ENCODE data around the gene UGT1A5.

DNA sequence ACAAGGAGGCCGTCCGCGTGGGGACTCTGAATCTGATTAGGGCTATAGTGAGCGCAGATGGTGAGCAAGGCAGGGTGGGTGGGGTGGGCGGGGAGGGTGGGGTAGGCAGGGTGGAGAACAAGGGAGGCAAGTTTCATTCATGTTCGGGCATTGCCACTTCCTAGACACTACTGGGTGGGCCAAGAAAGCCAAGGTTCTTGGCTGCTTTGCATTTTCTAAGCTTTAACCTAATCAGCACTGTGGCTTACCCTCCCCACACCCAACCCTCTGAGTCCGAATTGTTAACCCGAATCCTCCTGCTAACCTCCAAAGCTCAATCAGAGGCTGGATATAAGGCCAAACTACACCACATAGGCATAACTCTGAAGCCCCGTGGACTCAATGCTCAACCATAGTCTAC is 83.5 kb downstream of the UGT1A5 start:
- TF ChIP-seq, protein P1, sequence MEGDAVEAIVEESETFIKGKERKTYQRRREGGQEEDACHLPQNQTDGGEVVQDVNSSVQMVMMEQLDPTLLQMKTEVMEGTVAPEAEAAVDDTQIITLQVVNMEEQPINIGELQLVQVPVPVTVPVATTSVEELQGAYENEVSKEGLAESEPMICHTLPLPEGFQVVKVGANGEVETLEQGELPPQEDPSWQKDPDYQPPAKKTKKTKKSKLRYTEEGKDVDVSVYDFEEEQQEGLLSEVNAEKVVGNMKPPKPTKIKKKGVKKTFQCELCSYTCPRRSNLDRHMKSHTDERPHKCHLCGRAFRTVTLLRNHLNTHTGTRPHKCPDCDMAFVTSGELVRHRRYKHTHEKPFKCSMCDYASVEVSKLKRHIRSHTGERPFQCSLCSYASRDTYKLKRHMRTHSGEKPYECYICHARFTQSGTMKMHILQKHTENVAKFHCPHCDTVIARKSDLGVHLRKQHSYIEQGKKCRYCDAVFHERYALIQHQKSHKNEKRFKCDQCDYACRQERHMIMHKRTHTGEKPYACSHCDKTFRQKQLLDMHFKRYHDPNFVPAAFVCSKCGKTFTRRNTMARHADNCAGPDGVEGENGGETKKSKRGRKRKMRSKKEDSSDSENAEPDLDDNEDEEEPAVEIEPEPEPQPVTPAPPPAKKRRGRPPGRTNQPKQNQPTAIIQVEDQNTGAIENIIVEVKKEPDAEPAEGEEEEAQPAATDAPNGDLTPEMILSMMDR (IDR thresholded peaks at IDR 0.05) = no peak
- no peak for TF ChIP-seq POLR2A (IDR thresholded peaks at IDR 0.05)
